CD4-positive, alpha-beta T cell treated with Interleukin-4 for 1 hour (primary cell): Measurements from ENCODE around the gene PACRG.

ENCODE experiments used
- DNase-seq, 2 donors: peaks; one replicate each; pipeline ENCODE4 v3.0.0-alpha.2; 2020 to 2022

Gene PACRG

DNA sequence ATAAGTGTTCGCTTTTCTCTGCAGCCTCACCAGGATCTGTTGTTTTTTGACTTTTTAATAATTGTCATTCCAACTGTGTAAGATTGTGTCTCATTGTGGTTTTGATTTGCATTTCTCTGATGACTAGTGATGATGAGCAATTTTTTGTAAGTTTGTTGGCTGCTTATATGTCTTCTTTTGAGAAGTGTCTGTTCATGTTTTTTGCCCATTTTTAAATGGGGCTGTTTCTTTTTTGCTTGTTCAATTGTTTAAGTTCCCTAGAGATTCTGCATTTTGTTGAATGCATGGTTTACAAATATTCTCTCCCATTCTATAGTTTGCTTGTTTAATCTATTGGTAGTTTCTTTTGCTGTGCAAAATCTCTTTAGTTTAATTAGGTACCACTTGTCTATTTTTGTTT is 295.9 kb downstream of the PACRG start:
- no peak for DNase-seq

DNA sequence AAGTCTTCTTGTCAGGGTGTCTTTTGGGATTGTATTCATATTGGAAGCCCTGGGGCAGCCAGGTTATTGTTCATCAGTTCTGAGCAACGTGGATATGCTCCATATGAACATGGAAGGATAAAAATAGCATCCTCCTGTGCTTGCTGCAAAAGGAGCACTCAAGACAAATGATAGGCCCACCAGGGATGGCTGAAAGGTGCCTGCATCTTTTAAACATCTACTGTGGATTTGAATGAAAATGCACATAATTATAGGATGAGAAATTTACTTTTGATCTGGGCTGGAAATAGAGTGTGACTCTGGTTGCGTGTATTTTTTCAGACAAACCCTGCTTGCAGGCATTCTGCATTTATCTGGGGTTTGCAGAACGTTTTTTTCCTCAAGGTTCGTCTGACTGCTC is 299.1 kb downstream of the PACRG start:
- DNase-seq, result no peak

DNA sequence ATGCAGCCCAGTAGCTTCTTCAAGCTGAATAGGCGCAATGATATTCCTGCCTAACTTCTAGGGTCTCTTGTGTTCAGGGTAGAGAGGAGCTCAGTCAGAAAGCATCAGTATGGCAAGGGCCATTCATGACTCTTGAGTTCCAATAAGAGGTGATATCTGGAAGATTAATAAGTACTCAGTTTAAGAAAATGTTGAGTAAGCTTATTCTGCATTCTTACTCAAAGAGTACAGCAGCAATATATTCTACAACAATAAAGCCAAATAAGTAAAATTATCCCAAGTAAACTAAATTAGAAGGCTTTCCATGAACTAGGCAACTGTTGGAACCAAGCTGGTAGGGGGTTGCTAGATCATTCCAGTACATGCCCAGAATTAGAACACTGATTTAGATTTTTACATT is 303.2 kb downstream of the PACRG start:
- DNase-seq, result no peak

- DNase-seq, result no peak
Measured at GRCh38 chr6:163031931-163032330, 304.2 kb downstream of the PACRG start.

DNA sequence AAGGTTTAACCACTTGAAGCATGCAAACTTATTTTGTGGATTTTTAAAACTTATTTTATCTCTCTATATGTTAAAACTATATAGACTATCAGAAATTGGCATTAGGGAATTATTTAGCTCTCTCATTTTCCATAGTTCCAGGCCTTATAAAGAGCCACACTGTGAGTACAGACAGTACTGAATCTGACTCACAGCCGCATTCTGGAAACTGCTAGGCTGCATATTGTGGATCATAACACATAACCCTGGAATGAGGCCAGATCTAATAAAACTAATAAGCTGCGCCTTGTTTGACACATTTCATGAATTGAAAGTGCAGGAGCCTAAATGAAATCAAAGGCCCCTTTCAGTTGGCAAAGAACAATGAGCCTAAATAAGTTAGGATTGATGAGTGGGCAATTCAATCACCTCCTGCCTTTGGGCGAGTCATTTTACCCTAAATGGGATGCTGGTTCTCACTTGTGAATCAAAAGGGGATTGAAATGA is 308.4 kb downstream of the PACRG start:
- no peak for DNase-seq

- DNase-seq, result no peak
Measured at GRCh38 chr6:163038317-163038716, 310.5 kb downstream of the PACRG start.

- no peak for DNase-seq
Measured at GRCh38 chr6:163048345-163048744, 320.6 kb downstream of the PACRG start.

DNA sequence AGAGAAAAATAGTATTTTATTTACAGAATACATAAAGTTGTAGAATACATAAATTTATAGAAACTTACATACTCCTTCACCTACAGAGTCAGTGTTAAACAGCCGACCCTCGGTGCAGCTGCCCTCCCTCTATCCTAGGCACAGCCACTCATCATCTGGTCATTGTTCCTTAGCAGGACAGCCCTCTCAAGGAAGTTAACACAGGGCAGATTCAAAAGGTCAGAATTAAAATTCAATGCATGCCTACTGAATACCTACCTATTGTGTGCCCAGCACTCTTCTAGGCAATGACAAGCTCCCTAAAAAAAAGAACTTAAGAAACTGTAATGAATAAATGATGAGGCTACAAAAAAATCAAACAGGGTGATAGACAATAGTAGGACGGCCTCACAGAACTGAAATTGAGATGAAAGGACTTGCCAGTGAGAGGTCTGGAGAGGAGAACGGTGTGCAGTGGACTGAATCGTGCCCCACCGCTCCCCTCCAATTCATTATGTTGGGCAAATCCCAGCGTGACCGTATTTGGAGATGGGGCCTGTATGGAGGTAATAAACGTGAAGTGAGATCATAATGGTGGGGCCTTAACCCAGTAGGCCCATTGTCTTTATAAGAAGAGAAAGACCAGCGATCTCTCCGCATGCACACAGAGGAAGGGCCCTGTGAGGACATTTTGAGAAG is 326.0 kb downstream of the PACRG start:
- no peak for DNase-seq

DNA sequence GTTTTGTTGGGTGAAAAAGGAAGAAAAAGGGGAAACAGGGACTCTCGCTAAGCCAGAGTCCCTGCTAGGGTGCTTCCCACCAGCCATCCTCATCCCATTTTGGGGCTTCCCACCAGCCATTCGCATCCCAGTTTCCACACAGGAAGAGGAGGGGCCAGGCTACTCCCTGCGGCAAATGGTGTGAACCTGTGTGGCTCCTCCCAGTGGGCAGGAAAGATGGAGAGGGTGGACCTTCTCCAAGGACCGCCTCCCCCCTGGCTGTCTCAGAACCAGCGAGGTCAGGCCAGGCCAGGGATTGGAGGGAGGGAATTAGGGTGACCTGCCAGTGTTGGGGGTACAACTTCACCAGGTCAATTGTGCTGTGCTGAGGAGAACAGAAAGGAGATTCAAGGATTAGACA is 326.9 kb downstream of the PACRG start:
- no peak for DNase-seq

DNA sequence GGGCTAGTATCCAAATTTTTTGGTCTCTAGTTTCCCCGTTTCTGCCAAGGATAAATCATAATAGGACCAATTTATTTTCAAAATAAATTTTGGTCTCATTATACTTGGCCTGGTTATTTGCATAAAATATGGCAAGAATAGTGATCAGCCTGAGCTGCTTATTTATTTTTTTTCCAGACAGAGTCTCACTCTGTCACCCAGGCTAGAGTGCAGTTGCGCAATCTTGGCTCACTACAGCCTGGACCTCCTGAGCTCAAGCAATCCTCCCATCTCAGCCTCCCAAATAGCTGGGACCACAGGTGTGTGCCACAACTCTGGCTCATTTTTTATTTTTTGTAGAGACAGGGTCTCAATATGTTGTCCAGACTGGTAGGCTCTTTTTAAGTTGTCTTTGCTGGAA is 329.5 kb downstream of the PACRG start:
- DNase-seq, result no peak

DNA sequence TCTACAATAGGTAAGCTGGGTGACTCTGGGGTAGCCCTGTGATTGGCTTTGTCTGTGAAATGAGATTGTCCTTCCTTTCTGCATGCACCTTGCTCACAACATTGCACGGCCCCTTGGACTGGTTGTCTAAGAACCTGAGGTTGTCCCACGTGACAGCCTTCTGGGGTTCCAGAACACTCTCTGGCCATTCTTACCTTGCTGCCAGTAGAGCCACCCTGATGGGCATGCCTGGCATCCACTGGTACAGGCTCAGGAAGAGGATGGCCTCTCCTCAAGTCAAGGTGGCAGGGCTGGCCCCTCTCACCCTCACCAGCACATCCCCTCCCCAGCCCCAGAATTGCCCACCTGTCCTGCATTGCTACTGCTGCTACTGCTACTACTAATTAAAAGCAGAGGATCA is 335.0 kb downstream of the PACRG start:
- no peak for DNase-seq

- no peak for DNase-seq
Measured at GRCh38 chr6:163063561-163063960, 335.8 kb downstream of the PACRG start.

GRCh38 chr6:163064397-163064796 is 336.6 kb downstream of the PACRG start:
- no peak for DNase-seq

- no peak for DNase-seq
Measured at GRCh38 chr6:163066200-163066599, 338.4 kb downstream of the PACRG start.

GRCh38 chr6:163077134-163077533 is 349.4 kb downstream of the PACRG start:
- no peak for DNase-seq

- DNase-seq, result no peak
Measured at GRCh38 chr6:163078712-163079111, 350.9 kb downstream of the PACRG start.

DNA sequence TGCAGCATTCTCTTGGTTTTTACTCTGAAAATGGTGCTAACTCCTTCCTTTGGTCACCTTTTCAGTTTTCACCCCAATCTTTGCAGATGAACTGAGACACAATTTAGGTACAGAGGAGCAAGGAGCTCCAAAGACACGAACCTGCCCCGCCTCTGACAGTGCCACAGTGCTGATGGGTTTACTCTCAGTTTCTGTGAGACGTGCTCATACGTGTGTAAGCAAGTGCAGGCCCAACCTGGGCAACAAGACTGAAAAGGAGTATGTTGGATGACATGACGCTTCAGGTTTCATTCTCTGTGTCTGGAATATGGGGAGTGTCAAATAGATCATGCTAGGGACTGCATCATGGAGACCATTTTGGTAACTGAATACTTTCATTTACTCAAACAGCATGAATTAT is 352.5 kb downstream of the PACRG start:
- DNase-seq, result no peak

DNA sequence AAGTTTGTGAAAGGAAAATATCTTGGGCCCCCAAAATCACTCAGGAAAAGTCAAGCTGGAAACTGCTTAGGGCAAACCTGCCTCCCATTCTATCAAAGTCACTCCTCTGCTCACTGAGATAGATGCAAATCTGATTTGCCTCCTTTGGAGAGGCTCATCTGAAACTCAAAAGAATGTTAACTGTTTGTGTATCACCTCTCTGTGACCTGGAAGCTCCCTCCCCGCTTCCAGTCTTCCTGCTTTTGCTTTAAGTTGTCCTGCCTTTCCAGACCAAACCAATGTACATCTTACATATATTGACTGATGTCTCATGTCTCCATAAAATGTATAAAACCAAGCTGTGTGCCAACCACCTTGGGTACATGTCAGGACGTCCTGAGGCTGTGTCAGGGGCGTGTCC is 355.4 kb downstream of the PACRG start:
- no peak for DNase-seq

- DNase-seq, result no peak
Measured at GRCh38 chr6:163085426-163085825, 357.7 kb downstream of the PACRG start.

- no peak for DNase-seq
Measured at GRCh38 chr6:163085861-163086623, 358.3 kb downstream of the PACRG start.

DNA sequence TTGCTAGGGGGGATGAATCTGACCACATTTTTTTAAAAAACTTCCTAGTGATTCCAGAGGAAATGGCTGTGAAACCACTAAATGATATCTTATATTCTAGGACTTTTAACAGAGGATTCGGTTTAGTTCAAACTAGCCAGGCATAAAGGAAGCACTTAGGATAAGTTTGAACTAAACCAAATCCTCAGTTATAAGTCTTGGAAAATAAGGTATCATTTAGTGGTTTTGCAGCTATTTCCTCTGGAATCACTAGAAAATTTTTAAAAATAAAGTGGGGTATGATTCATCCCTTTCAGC is 358.8 kb downstream of the PACRG start:
- DNase-seq, result no peak

GRCh38 chr6:163087981-163088380 is 360.2 kb downstream of the PACRG start:
- DNase-seq, result no peak

DNA sequence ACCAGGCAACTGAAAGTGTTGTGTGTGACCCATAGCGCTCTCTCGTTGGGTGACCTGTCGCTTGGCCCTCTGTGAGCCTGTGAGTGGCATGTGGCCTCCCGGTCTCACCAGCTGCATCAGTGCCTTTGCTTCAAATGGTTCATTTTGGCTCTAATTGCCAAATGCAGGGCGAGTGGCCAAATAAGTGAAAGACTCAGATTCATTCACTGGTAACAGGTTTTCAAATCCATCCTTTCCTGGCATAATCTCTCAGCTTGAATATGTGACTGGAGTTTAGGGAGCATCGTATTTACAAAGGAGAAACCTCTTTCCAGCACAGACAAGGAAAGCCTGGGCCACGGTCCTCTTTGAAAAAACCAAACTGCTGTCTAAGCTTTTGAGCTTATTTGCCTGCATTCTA is 365.1 kb downstream of the PACRG start:
- no peak for DNase-seq

GRCh38 chr6:163094881-163095280 is 367.1 kb downstream of the PACRG start:
- DNase-seq, result no peak

GRCh38 chr6:163095401-163095800 is 367.6 kb downstream of the PACRG start:
- DNase-seq, result no peak
